ENCODE measurements around the gene PIK3R1. TPM values are rescaled to one million over a fixed set of nuclear protein-coding genes. Genes with fewer than 3 reads are reported as not detected.

Gene PIK3R1
- total RNA-seq, 2 experiments from 2014 or later, result 61.1 to 65.0 TPM

GRCh38 chr5:68243681-68244080 lies 28.1 kb downstream of the PIK3R1 start:
- Mint-ChIP-seq H3K9me3 (ENCODE audit: insufficient read depth) (no peaks in the 10 kb centered on the region), H3K27me3 (ENCODE audit: low read depth) (no peaks in the 10 kb centered on the region), H3K4me3 (peak overlapping the region; percentile 41), H3K4me1 (ENCODE audit: low read depth) (peaks cover 59% of the 10 kb centered on the region), H3K36me3 (ENCODE audit: low read depth) (peaks cover 30% of the 10 kb centered on the region), H3K27ac (peak overlapping the region; percentile 67)
- POLR2A ChIA-PET, result interaction anchor here (0.8 to 7.4 kb wide), 2 partner anchors 20 to 28 kb away, joined by 4 to 68 read pairs; partner anchors contain the start of gene PIK3R1
- DNase-seq (no peak), ATAC-seq (no peak)
- CTCF ChIA-PET, result interaction anchor here (1.0 to 6.2 kb wide), 4 partner anchors 9 to 28 kb away, joined by 3 to 38 read pairs (median 8); partner anchors contain the start of gene PIK3R1

DNA sequence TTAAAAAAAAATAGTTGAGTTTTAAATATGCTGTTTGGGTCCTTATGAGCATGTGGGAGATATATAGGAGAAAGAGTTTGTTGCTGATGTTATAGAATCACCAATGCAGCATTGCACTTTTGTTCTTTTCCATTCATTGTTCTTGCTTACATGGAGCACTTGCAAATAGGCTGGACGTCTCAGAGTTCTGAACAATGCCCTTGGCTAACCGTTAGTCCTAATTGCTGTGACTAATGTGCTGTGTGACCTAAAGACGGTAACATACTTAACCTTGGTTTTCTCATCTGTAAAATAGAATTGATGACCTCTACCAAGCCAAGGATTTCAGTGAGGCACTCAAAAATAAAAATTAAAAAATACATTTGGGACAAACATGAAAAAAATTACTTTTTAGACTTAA lies 29.8 kb downstream of the PIK3R1 start:
- Mint-ChIP-seq H3K9me3 (ENCODE audit: insufficient read depth) (no peaks in the 10 kb centered on the region), H3K27ac (no peak overlapping the region), H3K36me3 (ENCODE audit: low read depth) (peaks cover 30% of the 10 kb centered on the region), H3K27me3 (ENCODE audit: low read depth) (no peaks in the 10 kb centered on the region), H3K4me3 (no peak overlapping the region), H3K4me1 (ENCODE audit: low read depth) (peaks cover 59% of the 10 kb centered on the region)
- DNase-seq (no peak), ATAC-seq (no peak)
- CTCF ChIA-PET, result no interaction called here
- POLR2A ChIA-PET, result no interaction called here

- Mint-ChIP-seq H3K4me3 (no peak overlapping the region), H3K27me3 (ENCODE audit: low read depth) (no peaks in the 10 kb centered on the region), H3K27ac (no peak overlapping the region), H3K36me3 (ENCODE audit: low read depth) (peaks cover 29% of the 10 kb centered on the region), H3K4me1 (ENCODE audit: low read depth) (peaks cover 58% of the 10 kb centered on the region), H3K9me3 (ENCODE audit: insufficient read depth) (no peaks in the 10 kb centered on the region)
- ATAC-seq (no peak), DNase-seq (no peak)
- CTCF ChIA-PET, result interaction anchor here (0.7 to 1.4 kb wide), 10 partner anchors 8 to 1000 kb away, joined by 3 to 8 read pairs (median 3); partner anchors contain the start of gene PIK3R1
- POLR2A ChIA-PET, result interaction anchor here (0.9 kb wide), 1 partner anchor 31 kb away, joined by 3 read pairs; the partner anchor contains the start of gene PIK3R1
These were observed 31.2 kb downstream of the PIK3R1 start for GRCh38 chr5:68246802-68247201.

DNA sequence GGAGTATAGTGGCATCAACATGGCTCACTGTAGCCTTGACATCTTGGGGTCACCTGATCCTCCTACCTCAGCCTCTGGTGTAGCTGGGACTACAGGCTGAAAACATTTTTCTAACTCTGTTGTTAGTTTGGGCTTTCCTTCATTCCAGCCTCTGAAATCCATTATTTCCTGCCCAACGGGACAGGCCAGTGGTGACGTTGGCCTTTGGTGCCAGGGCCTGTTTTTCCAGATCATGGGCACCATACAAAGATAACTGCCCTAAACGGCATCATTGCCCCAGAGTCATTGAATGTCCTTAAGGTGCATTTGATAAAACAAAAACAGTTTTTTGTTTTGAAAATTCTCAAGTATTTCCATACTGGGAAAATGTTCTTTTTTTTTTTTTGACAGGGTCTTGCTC lies 32.1 kb downstream of the PIK3R1 start:
- Mint-ChIP-seq H3K4me3 (no peak overlapping the region), H3K27me3 (ENCODE audit: low read depth) (no peaks in the 10 kb centered on the region), H3K9me3 (ENCODE audit: insufficient read depth) (no peaks in the 10 kb centered on the region), H3K36me3 (ENCODE audit: low read depth) (peaks cover 21% of the 10 kb centered on the region), H3K4me1 (ENCODE audit: low read depth) (peaks cover 58% of the 10 kb centered on the region), H3K27ac (no peak overlapping the region)
- no peak for ATAC-seq
- DNase-seq, result no peak
- POLR2A ChIA-PET, result no interaction called here
- CTCF ChIA-PET, result interaction anchor here (1.0 kb wide), 1 partner anchor 26 kb away, joined by 3 read pairs; no protein-coding TSS in a partner anchor

- POLR2A ChIA-PET, result no interaction called here
- peaks cover 52% of the 10 kb centered on the region for H3K4me1 Mint-ChIP-seq (ENCODE audit: low read depth)
- DNase-seq, result no peak
- CTCF ChIA-PET, result interaction anchor here (1.0 to 5.3 kb wide), 2 partner anchors 8 to 22 kb away, joined by 3 to 45 read pairs; no protein-coding TSS in a partner anchor
- H3K4me3 Mint-ChIP-seq, result no peak overlapping the region
- ATAC-seq, result no peak
- peaks cover 9% of the 10 kb centered on the region for H3K36me3 Mint-ChIP-seq (ENCODE audit: low read depth)
- H3K27ac Mint-ChIP-seq, result no peak overlapping the region
- no peaks in the 10 kb centered on the region for H3K9me3 Mint-ChIP-seq (ENCODE audit: insufficient read depth)
- no peaks in the 10 kb centered on the region for H3K27me3 Mint-ChIP-seq (ENCODE audit: low read depth)
These were observed 33.3 kb downstream of the PIK3R1 start for GRCh38 chr5:68248896-68249295.

DNA sequence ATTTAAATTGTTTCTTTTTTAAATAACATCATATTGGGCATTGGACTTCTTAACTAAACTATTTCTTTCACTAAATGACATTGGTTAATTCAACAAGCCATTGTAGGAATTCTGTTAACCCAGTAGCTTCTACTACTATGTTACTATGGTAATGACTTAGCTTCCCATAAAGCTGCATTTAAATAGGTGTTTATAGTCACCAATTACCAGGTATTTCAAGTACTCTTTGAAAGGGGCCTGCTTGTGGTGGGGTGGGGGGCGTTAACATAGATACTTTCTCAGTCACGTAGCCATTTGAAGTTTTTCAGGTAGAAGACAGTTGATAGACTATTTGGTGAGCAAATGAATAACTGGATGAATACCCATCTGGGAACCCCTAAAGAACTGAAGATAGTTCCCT lies 34.0 kb downstream of the PIK3R1 start:
- Mint-ChIP-seq H3K27me3 (ENCODE audit: low read depth) (no peaks in the 10 kb centered on the region), H3K4me1 (ENCODE audit: low read depth) (peaks cover 53% of the 10 kb centered on the region), H3K27ac (no peak overlapping the region), H3K4me3 (no peak overlapping the region), H3K36me3 (ENCODE audit: low read depth) (peaks cover 8% of the 10 kb centered on the region), H3K9me3 (ENCODE audit: insufficient read depth) (no peaks in the 10 kb centered on the region)
- CTCF ChIA-PET, result interaction anchor here (1.0 to 5.3 kb wide), 6 partner anchors 9 to 1003 kb away, joined by 3 to 47 read pairs (median 8); partner anchors contain the start of gene PIK3R1
- DNase-seq (no peak), ATAC-seq (no peak)
- POLR2A ChIA-PET, result interaction anchor here (1.5 to 1.8 kb wide), 2 partner anchors 9 to 33 kb away, joined by 4 to 13 read pairs; partner anchors contain the start of gene PIK3R1

DNA sequence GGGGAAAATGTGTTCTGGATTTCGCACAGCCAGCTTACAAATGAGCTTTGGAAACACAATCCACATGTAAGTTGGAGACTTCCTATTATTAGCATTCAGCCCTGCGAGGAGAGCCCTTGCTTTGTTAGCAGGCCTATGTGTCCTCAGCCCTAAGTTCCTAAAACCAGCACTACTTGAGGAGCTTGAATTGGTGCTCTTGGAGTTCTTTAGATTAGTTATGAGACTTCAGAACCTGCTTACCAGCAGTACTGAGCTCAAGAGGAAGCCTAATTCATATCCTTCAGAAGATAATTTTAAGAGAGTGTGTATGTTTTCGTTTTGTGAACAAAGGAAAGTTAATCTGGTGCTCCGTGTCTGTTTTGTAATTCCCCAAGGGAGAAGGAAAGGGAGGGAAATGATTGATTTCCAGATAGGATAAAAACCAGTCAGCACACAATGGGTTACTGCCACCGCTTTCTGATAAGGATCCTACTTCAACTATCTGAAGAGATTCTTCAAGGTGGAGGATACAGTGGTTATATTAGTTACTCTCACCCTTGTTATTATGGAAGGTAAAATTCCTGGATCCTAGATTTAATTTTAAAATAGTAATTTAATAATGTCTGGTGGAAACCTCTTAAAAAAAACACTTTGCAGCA lies 35.2 kb downstream of the PIK3R1 start:
- no peak for DNase-seq
- ATAC-seq, result no peak
- Mint-ChIP-seq H3K4me3 (no peak overlapping the region), H3K9me3 (ENCODE audit: insufficient read depth) (no peaks in the 10 kb centered on the region), H3K36me3 (ENCODE audit: low read depth) (peaks cover 10% of the 10 kb centered on the region), H3K27ac (no peak overlapping the region), H3K4me1 (ENCODE audit: low read depth) (peaks cover 60% of the 10 kb centered on the region), H3K27me3 (ENCODE audit: low read depth) (no peaks in the 10 kb centered on the region)
- ChIA-PET CTCF (interaction anchor here (0.7 to 5.3 kb wide), 9 partner anchors 9 to 1005 kb away, joined by 3 to 47 read pairs (median 5); partner anchors contain the start of gene PIK3R1), POLR2A (interaction anchor here (0.6 to 1.8 kb wide), 3 partner anchors 8 to 35 kb away, joined by 3 to 13 read pairs (median 4); partner anchors contain the start of gene PIK3R1)

DNA sequence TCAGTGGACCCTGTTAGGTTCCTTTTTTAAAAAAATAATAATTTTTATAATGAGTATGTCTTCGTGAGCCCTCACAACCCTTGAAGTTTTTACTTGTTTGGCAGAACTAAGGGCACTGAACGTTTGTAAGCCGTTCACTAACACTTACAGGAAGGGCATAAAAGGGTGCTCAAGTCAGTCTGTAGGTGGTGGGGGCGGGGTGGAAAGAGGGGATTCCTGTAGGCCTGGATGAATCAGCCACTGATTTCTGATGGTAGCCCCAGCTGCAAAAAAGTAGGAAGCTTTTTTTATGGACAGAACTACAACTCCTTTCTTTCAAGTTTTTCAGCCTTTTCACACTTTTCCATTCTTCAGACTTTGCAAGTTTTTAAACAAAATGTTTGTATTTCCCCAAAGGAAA lies 35.8 kb downstream of the PIK3R1 start:
- H3K9me3 Mint-ChIP-seq (ENCODE audit: insufficient read depth), result no peaks in the 10 kb centered on the region
- peak; percentile 52 for ATAC-seq
- DNase-seq, result peak; percentile 48
- peaks cover 65% of the 10 kb centered on the region for H3K4me1 Mint-ChIP-seq (ENCODE audit: low read depth)
- peaks cover 9% of the 10 kb centered on the region for H3K36me3 Mint-ChIP-seq (ENCODE audit: low read depth)
- H3K4me3 Mint-ChIP-seq, result no peak overlapping the region
- peak overlapping the region; percentile 36 for H3K27ac Mint-ChIP-seq
- CTCF ChIA-PET, result interaction anchor here (0.9 to 5.3 kb wide), 5 partner anchors 9 to 36 kb away, joined by 3 to 47 read pairs (median 5); partner anchors contain the start of gene PIK3R1
- POLR2A ChIA-PET, result interaction anchor here (0.6 kb wide), 1 partner anchor 26 kb away, joined by 3 read pairs; no protein-coding TSS in a partner anchor
- H3K27me3 Mint-ChIP-seq (ENCODE audit: low read depth), result no peaks in the 10 kb centered on the region

DNA sequence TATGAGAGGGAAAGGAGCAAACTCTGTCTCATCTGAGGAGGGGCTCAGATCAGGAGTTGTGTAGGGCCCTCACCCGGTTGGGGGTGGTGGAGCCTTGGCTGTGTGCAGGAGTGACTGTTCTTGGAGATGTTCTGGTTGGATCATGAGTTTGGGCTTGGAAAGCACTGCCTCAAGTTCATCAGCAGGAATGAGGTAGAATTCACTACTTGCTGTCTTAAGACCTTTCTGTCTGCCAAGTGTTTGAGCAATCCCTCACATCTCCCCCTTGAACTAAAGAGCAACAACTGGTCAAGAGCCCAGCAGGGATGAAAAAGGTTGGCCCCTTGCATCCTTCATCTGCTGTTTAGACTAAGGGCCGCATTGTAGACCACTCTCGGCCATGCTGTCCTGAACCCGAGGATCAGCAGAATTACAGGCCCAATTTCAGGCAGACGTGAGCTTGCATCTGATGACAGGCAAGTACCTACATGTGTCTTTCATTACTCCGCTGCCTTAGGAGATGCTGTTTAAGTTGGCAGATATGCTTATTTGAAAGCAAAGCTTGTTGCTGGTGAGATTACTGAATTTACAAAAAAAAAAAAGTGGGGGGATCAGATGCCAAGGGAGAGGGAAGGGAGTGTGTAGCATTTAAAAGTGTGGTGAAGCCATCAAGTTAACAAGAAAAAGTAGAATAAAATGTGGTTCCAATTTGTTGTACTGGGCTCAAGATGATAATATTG lies 36.4 kb downstream of the PIK3R1 start:
- Mint-ChIP-seq H3K9me3 (ENCODE audit: insufficient read depth) (no peaks in the 10 kb centered on the region), H3K36me3 (ENCODE audit: low read depth) (peaks cover 13% of the 10 kb centered on the region), H3K27me3 (ENCODE audit: low read depth) (no peaks in the 10 kb centered on the region), H3K4me1 (ENCODE audit: low read depth) (peaks cover 67% of the 10 kb centered on the region), H3K4me3 (no peak overlapping the region), H3K27ac (peak overlapping the region; percentile 36)
- ChIA-PET POLR2A (interaction anchor here (2.1 kb wide), 1 partner anchor 36 kb away, joined by 11 read pairs; the partner anchor contains the start of gene PIK3R1), CTCF (interaction anchor here (0.5 to 5.3 kb wide), 19 partner anchors 8 to 1107 kb away, joined by 3 to 47 read pairs (median 5); partner anchors contain the start of gene PIK3R1)
- DNase-seq, result no peak
- ATAC-seq, result no peak

GRCh38 chr5:68252673-68253623 lies 37.4 kb downstream of the PIK3R1 start:
- Mint-ChIP-seq H3K27ac (no peak overlapping the region), H3K4me3 (no peak overlapping the region), H3K36me3 (ENCODE audit: low read depth) (peaks cover 15% of the 10 kb centered on the region), H3K27me3 (ENCODE audit: low read depth) (no peaks in the 10 kb centered on the region), H3K4me1 (ENCODE audit: low read depth) (peaks cover 76% of the 10 kb centered on the region), H3K9me3 (ENCODE audit: insufficient read depth) (no peaks in the 10 kb centered on the region)
- ChIA-PET CTCF (interaction anchor here (0.5 to 5.3 kb wide), 29 partner anchors 9 to 1108 kb away, joined by 3 to 47 read pairs (median 4); partner anchors contain the start of gene PIK3R1), POLR2A (interaction anchor here (2.1 kb wide), 1 partner anchor 37 kb away, joined by 11 read pairs; the partner anchor contains the start of gene PIK3R1)
- peak; percentile 54 for DNase-seq
- peak; percentile 40 for ATAC-seq

Data from activated CD8-positive, alpha-beta T cell treated with anti-CD3 and anti-CD28 coated beads, Interleukin-2, amount 10 ng/mL, durations not matched to agents 7 days and 5 days (primary cell).